GM21529 (cell line): ENCODE results near the gene KHDRBS2.

ENCODE experiments used
- ATAC-seq: cut with Tn5 transposase; IDR thresholded peaks from one replicate; pipeline ENCODE4 v1.9.1; 2021; ENCODE audit not compliant: unreplicated experiment

Gene KHDRBS2

GRCh38 chr6:62192593-62192992 is 93.4 kb downstream of the KHDRBS2 start:
- no peak for ATAC-seq

GRCh38 chr6:62175195-62175594 is 110.8 kb downstream of the KHDRBS2 start:
- no peak for ATAC-seq

GRCh38 chr6:62174548-62174947 is 111.5 kb downstream of the KHDRBS2 start:
- no peak for ATAC-seq

DNA sequence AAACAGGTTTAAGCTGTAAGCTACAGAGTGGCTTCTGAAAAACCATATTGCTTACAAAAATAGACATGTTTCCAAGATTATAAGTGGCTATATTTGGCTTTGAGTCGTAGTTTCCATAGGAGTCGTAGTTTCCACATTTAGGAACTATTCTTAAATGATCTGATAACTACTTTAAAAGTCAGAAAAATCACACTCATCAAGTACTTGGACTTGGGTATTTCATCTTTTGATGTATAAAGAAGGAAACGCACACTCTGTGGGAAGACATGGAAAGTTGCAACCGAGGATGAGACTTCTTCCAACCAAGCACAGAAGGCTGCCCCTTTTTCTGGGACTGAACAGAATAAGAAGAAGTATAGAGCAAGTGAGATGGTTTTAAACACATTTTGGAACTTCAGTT is 118.3 kb downstream of the KHDRBS2 start:
- no peak for ATAC-seq

DNA sequence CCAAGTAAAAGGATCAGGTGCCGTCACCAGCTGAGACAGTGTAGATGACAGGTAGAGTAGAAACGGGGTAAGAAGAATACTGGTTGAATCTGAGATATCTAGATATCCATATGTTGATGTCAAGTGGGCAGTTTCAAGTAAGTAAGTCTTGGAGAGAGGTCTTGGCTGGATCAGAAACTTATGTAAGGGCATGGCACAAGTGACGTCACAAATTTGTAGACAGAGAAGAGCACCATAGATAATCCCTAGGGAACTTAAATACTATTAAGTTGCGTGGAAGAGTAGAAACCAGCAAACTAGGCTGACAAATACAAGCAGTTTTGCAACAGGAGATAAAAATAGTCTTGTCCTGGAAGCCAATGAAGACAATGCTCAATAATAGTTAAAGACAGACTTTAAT is 123.2 kb downstream of the KHDRBS2 start:
- no peak for ATAC-seq

GRCh38 chr6:62152796-62153195 is 133.2 kb downstream of the KHDRBS2 start:
- ATAC-seq = no peak

DNA sequence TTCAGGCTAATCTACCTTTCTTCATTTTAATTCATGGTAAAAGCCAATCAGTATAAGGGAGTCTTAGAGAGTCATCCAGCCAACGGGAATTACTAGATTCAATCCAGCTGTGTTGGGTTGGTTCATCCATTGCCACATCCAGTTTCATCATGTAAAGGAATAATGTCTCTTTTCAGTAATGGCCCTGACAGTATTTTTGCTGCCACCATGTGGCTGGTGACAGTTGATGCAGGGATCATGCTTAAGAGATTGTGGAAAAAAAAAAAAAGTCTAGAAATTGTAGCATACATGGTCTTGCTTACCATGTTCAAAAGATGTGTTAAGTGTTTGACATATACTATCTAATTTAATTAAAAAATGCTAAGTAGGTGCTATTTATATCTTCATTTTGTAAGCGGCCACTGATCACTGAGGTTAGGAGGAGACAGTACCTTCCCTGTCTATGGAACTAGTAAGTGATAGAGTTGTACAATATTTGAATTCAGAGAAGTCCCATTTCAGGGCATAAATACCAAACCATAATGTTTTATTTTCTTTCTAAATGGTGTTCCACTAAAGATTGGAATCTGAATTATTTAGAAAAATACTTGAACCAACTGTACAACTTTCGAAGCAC is 135.9 kb downstream of the KHDRBS2 start:
- peak; percentile 89 for ATAC-seq

DNA sequence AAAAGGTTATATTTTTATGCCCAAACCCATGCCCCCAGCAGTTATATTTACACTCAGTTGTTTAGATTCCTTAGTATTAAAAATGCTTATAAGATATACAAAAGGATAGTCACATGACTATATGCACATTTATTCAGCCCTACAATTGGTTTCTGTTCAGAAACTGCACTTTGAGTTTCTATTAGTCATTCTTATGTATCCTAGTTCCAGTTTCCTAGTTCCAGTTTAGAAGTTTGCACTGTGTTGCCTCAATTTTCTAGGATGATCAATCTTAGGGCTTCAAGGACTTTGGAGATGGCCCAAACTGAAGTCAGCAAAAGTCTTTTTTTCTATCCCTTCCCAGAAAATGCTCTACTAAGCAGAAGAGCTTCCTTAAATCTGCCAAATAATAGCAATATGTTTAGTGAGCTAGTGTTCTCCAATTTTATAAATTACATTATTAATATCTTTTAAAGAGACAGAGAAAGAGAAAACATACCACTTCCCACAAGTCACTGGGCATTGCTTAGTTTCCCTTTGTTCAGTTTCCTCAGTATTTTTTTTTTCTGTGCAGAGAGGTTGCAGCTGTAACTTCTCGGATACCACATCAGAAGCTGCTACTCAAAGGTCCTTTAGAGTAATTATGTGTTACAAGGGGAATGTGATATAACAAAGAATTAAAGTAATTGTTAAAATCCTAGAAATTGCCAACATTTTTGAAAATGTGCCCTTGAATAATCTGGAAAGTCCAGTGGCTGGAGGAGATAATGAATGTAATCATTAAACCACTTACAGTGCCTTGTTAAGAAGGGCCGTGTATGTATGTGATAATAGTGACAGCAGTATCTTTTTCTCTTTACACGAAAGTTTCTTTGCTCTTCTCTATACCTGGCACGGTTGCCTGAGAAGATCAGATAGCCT is 138.8 kb downstream of the KHDRBS2 start:
- no peak for ATAC-seq

DNA sequence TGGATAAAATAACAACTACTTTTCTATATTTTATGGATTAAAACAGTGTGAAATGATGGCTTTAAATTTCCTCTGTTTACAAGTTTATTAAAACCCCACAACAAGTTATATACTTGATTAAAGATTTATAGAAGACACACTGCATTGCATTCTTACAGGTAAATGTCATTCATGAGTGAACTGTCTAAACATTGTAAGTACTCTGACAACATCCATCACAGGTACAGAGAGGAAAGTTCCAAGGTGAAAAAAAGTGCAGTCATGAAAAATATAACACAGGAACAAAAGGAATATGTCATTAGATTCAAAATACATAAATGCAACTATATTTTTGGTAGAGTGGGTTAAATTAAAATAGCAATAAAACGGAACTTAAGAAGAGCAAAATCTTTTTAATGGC is 156.9 kb downstream of the KHDRBS2 start:
- ATAC-seq = no peak

DNA sequence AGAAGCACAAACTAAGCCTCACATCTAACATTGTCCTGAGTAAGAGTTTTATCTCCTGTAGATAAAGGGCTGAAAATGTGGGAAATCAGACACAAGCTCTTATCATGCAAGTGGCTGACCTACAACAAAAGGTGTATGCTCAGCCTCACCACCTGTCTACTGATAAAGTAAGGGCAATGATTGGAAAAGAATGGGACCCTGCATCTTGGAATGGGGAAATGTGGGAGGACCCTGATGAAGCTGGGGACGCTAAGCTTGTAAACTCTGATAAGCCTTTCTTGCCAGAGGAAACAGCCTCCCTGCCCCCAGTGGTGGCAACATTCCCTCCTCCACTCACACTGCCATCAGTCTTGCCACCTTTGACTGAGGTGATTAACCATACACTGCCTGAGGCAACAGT is 166.6 kb downstream of the KHDRBS2 start:
- ATAC-seq = no peak

GRCh38 chr6:62103186-62103859 is 182.7 kb downstream of the KHDRBS2 start:
- ATAC-seq = no peak

- no peak for ATAC-seq
These were observed 183.6 kb downstream of the KHDRBS2 start for GRCh38 chr6:62102387-62102786.

DNA sequence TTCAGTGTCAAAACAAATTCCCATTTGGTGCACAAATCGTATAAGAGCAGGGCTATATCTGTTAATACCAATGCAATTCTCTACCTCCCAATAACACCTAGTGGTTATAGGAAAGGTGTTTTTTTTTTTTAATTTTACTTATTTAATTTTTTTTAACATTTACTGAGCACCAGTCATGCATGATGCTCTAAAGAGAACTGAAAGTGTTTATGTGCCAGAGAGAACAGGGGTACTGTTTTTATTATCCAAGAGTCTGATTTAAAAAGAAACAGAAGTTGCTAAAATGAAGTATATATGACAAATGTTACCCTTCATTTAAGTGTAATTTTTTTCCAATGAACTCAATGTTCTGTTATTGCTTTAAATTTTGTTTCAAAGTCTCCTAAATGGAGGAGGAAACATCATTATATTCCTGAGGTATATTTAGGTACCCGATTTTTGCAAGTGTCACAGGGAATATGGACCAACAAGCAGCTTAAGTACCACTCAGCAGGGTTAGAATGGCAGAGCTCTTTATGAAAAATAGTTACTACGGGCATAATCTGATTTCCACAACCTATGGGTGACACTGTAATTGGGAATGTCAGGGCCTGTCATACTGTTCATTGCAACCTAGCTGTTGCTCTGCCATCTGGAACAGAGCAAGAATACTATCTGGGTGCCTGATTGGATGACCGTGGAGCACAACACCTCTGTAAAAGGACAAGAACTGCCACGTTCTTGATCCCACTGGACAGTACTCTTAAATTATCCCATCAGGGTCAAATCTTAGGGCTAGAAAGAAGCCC is 195.4 kb downstream of the KHDRBS2 start:
- ATAC-seq = no peak

GRCh38 chr6:62089781-62090180 is 196.2 kb downstream of the KHDRBS2 start:
- ATAC-seq = no peak

DNA sequence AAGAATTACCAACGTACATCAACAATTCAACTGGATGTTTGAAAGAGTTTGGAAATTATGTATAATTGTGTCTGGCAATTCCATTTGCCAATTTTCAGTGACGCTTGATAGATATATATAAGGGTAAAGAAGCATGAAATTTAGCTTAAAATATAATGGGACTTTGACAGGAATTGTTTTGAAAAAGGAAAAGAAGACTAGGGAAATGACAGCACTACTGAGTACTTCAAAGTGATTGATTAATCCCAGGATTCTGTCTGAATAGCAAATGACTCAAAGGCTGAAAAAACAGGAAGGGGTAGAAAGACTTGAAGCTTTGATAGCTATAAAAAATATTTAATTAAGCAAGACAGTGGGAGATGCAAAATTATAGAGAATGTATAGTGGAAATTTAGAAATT is 200.0 kb downstream of the KHDRBS2 start:
- no peak for ATAC-seq

DNA sequence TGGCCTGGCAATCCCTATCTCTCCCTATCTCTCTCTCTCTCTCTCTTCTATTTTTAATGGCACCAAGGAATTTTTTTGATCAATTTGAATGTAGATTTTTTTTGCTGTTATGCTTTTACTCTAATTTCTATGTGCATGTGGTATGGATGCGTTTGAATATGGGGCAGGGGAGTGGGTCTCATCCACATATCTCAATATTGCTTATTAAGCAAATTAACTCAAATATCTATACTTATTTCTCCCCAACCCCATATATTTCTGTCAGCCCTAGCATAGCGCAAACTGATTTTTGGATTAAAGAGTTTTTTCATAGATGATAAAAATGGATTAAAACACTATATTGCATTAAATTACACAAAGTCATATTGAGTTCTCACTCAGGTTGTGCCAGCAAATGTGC is 210.2 kb downstream of the KHDRBS2 start:
- ATAC-seq = no peak

DNA sequence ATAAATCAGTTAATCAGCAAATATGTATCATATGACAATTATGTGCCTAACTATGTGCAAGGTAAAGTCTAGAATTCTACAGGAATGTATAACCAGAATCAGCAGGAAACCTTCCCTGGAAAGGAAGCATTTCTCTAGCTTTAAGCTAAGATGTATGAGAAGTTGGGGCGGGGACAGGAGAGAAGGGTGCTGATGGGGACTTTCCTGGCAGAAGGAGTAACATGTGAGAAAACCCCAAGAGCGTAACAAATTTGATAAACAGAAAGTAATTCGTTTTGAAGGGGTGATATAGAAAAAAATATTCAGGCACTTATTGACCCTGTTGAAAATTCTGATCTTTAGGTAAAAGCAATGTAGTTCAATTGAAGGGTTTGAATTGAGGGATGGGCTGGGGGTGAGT is 226.1 kb downstream of the KHDRBS2 start:
- ATAC-seq = no peak

GRCh38 chr6:62057300-62057699 is 228.7 kb downstream of the KHDRBS2 start:
- no peak for ATAC-seq

DNA sequence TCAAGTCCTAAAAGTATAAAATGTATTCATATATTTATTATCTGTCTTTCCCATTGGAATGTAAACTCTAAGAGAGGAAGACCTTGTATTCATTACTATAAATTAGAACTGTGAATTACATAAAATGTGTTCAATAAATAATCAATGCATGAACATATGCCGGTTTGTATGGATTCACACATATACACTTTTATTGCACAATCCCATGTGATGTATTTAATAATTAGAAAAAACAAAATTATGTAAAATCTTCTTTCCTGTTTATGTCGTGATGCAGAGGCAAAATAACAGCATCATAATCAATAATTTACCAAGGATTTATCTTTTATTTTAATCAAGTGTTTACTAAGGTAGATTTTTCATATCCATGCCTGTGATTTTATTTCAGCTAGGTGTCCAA is 240.5 kb downstream of the KHDRBS2 start:
- ATAC-seq = no peak

DNA sequence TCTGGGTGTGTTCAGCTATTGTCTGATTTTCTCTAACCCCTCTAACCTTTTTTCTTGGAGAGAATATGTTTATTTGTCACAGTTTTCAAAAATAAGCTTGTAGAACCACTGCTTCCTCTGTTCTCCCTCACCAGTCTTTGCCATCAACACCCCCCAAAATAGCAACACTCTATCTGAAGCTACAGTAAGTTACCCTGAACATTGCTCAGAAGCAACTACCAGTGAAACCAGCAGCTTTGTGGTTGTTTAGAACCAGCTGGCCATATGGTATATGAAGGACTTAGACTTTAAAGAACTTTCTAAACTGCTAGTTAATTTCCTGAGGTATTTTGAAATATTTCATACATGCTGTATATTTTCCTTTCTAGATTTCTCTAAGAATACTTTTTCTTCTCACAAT is 242.9 kb downstream of the KHDRBS2 start:
- ATAC-seq = no peak

- ATAC-seq = no peak
These were observed 243.6 kb downstream of the KHDRBS2 start for GRCh38 chr6:62042429-62042828.
